BE2C (cell line): Measurements from ENCODE around the gene NME9.

Experiments used
- DNase-seq: peaks from one replicate; pipeline ENCODE4 v3.0.0-alpha.2; 2020
- H3K27me3 ChIP-seq: fragments of 250-450 bp; sonication (Bioruptor Pico); 2 replicates; pipeline ENCODE4 v1.5.1; 2020; ENCODE audit warnings: mild to moderate bottlenecking
- H3K36me3 ChIP-seq: fragments of 250-450 bp; sonication (Bioruptor Pico); 2 replicates; pipeline ENCODE4 v1.5.1; 2020; ENCODE audit warnings: mild to moderate bottlenecking
- H3K4me1 ChIP-seq: fragments of 250-450 bp; sonication (Bioruptor Pico); 2 replicates; pipeline ENCODE4 v1.5.1; 2020
- H3K4me3 ChIP-seq: 2 replicates; pipeline ENCODE4 v1.5.1; 2011; ENCODE audit warnings: low read depth, low read length
- H3K9me3 ChIP-seq: fragments of 250-450 bp; sonication (Bioruptor Pico); 2 replicates; pipeline ENCODE4 v1.5.1; 2020
- TF ChIP-seq, protein P1 (sequence below): IDR thresholded peaks from 2 replicates; pipeline ENCODE4 v1.5.1; 2012; ENCODE audit warnings: mild to moderate bottlenecking, low read depth, low read length

The NME9 gene

DNA sequence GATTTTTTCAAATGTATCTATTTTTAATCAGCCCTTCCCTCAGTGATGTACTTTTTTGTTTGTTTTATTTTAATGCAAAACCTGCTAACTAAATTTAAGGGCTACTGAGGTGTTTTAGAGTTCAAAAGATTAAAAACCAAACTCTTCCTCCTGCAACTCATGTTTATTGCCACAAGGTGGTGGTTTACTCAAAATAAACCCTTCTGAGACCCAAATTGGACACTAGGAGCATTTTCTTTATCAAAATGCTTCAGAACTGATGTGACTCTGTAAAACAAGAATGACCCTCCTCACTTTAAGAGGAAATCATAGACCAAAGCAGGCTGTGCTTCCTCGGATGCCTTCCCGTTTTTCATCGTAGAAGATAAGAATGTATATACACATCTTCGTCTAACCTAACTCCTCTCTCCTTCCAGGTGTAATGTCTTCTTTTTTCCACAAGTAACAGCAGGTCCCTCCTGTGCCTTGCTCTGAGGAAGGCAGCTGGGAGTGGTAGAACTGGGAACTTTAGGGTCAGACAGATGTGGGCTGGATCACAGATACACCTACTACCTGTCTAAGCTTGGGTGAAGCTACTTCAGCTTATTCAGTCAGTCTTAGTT lies 2.9 kb upstream of the NME9 start:
- H3K4me1 ChIP-seq, result no peaks in the 10 kb centered on the region; the same call in 1 of the 2 replicates
- H3K9me3 ChIP-seq, result no peaks in the 10 kb centered on the region
- no peaks in the 10 kb centered on the region; the same call in 1 of the 2 replicates for H3K27me3 ChIP-seq
- DNase-seq, result no peak
- TF ChIP-seq, protein P1, sequence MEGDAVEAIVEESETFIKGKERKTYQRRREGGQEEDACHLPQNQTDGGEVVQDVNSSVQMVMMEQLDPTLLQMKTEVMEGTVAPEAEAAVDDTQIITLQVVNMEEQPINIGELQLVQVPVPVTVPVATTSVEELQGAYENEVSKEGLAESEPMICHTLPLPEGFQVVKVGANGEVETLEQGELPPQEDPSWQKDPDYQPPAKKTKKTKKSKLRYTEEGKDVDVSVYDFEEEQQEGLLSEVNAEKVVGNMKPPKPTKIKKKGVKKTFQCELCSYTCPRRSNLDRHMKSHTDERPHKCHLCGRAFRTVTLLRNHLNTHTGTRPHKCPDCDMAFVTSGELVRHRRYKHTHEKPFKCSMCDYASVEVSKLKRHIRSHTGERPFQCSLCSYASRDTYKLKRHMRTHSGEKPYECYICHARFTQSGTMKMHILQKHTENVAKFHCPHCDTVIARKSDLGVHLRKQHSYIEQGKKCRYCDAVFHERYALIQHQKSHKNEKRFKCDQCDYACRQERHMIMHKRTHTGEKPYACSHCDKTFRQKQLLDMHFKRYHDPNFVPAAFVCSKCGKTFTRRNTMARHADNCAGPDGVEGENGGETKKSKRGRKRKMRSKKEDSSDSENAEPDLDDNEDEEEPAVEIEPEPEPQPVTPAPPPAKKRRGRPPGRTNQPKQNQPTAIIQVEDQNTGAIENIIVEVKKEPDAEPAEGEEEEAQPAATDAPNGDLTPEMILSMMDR, result peak; percentile 57
- H3K4me3 ChIP-seq, result no peak overlapping the region
- H3K36me3 ChIP-seq, result no peaks in the 10 kb centered on the region

DNA sequence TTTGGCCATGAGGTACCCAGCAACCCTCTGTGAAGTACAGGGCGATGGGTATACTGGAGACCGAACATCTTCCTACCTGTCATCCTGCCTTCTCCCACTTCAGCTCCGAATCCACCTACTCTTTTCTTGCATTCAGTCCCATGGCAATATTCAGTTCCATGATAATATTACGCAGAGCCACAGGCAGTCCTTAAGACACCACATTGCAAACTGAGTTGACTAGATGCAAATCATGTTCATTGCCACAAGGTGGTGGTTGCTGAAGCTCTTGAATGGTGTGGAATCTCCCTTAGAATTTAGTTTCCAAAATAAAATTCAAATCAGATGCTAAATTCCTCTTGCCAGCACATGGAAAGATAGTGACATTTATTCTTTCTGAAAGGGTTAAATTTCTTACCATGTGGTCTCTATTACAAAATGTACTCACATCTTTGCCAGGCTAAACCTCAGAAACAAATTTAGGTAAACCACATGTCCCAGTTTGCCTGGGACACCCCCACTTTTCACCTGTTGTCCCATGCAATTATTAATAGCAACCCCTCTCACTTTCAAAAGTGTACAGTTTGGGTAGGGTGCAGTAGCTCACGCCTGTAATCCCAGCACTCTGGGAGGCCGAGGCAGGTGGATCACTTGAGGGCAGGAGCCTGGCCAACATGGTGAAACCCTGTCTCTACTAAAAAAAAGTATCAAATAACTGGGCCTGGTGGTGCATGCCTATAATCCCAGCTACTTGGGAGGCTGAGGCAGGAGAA lies 1.7 kb upstream of the NME9 start:
- no peak for DNase-seq
- no peaks in the 10 kb centered on the region; the same call in 1 of the 2 replicates for H3K27me3 ChIP-seq
- H3K36me3 ChIP-seq, result no peaks in the 10 kb centered on the region
- no peaks in the 10 kb centered on the region for H3K9me3 ChIP-seq
- H3K4me3 ChIP-seq, result no peak overlapping the region
- TF ChIP-seq, protein P1, result no peak
- no peaks in the 10 kb centered on the region; the same call in 1 of the 2 replicates for H3K4me1 ChIP-seq

DNA sequence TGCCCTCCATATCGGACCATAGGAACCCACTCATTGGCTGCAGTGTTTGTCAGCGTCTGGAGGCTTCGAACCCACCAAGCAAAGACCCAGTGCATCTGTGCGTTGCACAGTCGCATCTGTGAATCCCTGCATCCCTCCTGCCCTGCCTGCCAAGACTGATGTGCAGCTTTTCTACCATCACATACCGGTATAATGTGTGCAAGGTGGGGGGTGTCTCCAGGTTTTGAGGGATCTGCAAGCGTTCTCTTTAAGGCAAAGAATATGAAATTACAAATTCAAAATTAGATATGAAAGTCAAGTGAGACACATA lies 288 bp upstream of the NME9 start:
- Histone ChIP-seq H3K36me3 (no peaks in the 10 kb centered on the region), H3K4me1 (no peaks in the 10 kb centered on the region; the same call in 1 of the 2 replicates), H3K27me3 (no peaks in the 10 kb centered on the region; the same call in 1 of the 2 replicates), H3K4me3 (peak overlapping the region; percentile 80), H3K9me3 (no peaks in the 10 kb centered on the region)
- DNase-seq, result no peak
- TF ChIP-seq, protein P1, result no peak

DNA sequence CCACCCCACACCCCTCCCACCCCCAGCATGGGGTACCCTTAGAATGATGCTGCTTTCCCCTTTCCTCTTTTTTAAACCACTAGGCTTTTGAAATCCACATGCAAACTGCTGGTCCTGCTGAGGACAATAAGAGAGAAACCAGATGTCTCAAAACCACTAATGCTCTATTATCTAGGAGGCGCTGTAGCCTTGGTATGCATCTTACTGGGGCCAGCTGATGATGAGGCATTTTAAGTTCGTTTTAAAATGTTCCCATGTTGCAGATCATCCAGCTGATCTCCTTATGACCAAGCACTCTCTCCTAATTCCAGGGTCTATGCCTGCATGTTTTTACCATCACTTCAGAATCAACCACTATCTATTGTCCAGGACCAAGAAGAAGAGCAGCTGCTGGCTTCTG lies 1.3 kb downstream of the NME9 start:
- no peaks in the 10 kb centered on the region; the same call in 1 of the 2 replicates for H3K4me1 ChIP-seq
- no peaks in the 10 kb centered on the region for H3K36me3 ChIP-seq
- no peaks in the 10 kb centered on the region for H3K27me3 ChIP-seq
- TF ChIP-seq, protein P1, result peak; percentile 35
- H3K4me3 ChIP-seq, result no peak overlapping the region
- H3K9me3 ChIP-seq, result no peaks in the 10 kb centered on the region
- DNase-seq, result no peak

DNA sequence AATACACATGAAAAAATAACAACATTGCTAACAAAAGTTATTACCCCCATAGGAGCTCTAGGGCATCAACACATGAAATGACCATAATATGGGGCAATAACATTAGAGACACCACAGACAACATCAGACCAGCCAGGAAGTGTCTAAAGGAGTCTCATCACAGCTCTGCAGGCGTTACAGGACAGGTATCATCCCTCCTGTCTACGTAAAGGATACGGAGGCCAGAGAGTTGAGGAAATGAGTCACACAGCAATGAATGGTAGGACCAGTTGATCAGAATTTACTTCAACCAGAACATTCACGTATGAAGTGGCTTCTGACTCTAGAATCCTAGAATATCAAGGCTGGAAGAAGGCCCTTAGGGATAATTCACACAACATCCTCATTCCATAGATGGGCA lies 1.8 kb downstream of the NME9 start:
- H3K9me3 ChIP-seq, result no peaks in the 10 kb centered on the region
- no peak for DNase-seq
- no peaks in the 10 kb centered on the region for H3K27me3 ChIP-seq
- H3K36me3 ChIP-seq, result no peaks in the 10 kb centered on the region
- H3K4me1 ChIP-seq, result no peaks in the 10 kb centered on the region; the same call in 1 of the 2 replicates
- H3K4me3 ChIP-seq, result no peak overlapping the region
- TF ChIP-seq, protein P1, result no peak

DNA sequence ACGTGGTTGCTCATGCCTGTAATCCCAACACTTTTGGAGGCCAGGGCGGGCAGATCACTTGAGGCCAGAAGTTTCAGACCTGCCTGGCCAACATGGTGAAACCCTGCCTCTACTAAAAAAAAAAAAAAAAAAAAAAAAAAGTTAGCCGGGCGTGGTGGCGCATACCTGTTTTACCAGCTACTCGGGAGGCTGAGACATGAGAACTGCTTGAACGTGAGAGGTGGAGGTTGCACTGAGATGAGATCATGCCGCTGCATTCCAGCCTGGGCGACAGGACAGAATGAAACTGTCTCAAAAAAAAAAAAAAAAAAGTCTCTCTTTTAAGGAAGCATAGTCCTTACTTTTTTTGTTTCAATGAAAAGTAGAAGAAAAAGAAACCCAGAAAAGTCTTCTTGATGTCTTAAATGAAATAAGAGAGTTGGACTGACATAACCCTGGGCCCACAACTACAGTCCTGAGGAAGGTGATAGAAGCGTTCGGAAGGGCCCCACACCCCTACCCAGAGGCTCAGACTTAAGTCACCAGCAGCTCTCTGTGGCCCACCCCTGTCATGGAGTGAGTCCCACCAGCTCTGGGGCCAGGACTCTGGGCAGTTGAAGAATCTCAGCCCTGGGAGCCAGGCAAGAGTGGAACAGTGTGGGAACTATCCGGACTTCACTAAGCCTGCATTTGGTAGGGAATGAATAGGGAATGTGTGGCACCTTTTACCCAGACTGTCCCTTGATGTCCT lies 2.6 kb downstream of the NME9 start:
- H3K27me3 ChIP-seq, result no peaks in the 10 kb centered on the region
- TF ChIP-seq, protein P1, result no peak
- no peaks in the 10 kb centered on the region for H3K9me3 ChIP-seq
- H3K36me3 ChIP-seq, result no peaks in the 10 kb centered on the region
- H3K4me1 ChIP-seq, result no peaks in the 10 kb centered on the region; the same call in 1 of the 2 replicates
- DNase-seq, result no peak
- H3K4me3 ChIP-seq, result no peak overlapping the region
